ENCODE data around the gene CARD19.

The CARD19 gene

GRCh38 chr9:93111001-93111370 lies 15.0 kb downstream of the CARD19 start:
- no peak for TF ChIP-seq CTCF (conservative IDR thresholded peaks at IDR 0.05)
- TF ChIP-seq ZFX (IDR thresholded peaks at IDR 0.05): no peak
- H3K27ac ChIP-seq: no peak overlapping the region

- no peak overlapping the region for H3K27ac ChIP-seq
- TF ChIP-seq CTCF (conservative IDR thresholded peaks at IDR 0.05): no peak
- TF ChIP-seq ZFX (IDR thresholded peaks at IDR 0.05): no peak
These were observed 15.5 kb downstream of the CARD19 start for GRCh38 chr9:93111371-93112115.

- no peak overlapping the region for H3K27ac ChIP-seq
- no peak for TF ChIP-seq ZFX (IDR thresholded peaks at IDR 0.05)
- no peak for TF ChIP-seq CTCF (conservative IDR thresholded peaks at IDR 0.05)
These were observed 16.3 kb downstream of the CARD19 start for GRCh38 chr9:93112116-93112863.

- H3K27ac ChIP-seq: no peak overlapping the region
- TF ChIP-seq CTCF (conservative IDR thresholded peaks at IDR 0.05) (no peak), ZFX (IDR thresholded peaks at IDR 0.05) (no peak)
These were observed 16.9 kb downstream of the CARD19 start for GRCh38 chr9:93112864-93113389.

GRCh38 chr9:93114169-93114983 lies 18.4 kb downstream of the CARD19 start:
- no peak for TF ChIP-seq ZFX (IDR thresholded peaks at IDR 0.05)
- H3K27ac ChIP-seq: no peak overlapping the region

- no peak overlapping the region for H3K27ac ChIP-seq
- TF ChIP-seq ZFX (IDR thresholded peaks at IDR 0.05) (no peak), CTCF (conservative IDR thresholded peaks at IDR 0.05) (no peak)
These were observed 18.9 kb downstream of the CARD19 start for GRCh38 chr9:93114984-93115335.

GRCh38 chr9:93115486-93116071 lies 19.6 kb downstream of the CARD19 start:
- H3K27ac ChIP-seq: no peak overlapping the region
- no peak for TF ChIP-seq CTCF (conservative IDR thresholded peaks at IDR 0.05)
- TF ChIP-seq ZFX (IDR thresholded peaks at IDR 0.05): no peak

Data from C4-2B (cell line).